ENCODE measurements around the gene COL6A3. TPM values are rescaled to one million over a fixed set of nuclear protein-coding genes. Genes with fewer than 3 reads are reported as not detected.

The COL6A3 gene
- total RNA-seq, 1 donor = 0.52 TPM

- Histone ChIP-seq H3K9me3 (ENCODE audit: low read depth, low read length) (no peaks in the 10 kb centered on the region), H3K4me3 (ENCODE audit: low read length) (no peak overlapping the region), H3K4me1 (ENCODE audit: insufficient read depth, low read length) (peaks cover 54% of the 10 kb centered on the region), H3K27me3 (ENCODE audit: insufficient read depth, low read length) (no peaks in the 10 kb centered on the region)
Observed at GRCh38 chr2:237431372-237431771, 17.4 kb upstream of the COL6A3 start.

GRCh38 chr2:237430861-237431260 is 16.9 kb upstream of the COL6A3 start:
- Histone ChIP-seq H3K4me3 (ENCODE audit: low read length) (no peak overlapping the region), H3K27me3 (ENCODE audit: insufficient read depth, low read length) (no peaks in the 10 kb centered on the region), H3K9me3 (ENCODE audit: low read depth, low read length) (no peaks in the 10 kb centered on the region), H3K4me1 (ENCODE audit: insufficient read depth, low read length) (peaks cover 54% of the 10 kb centered on the region)

- H3K9me3 ChIP-seq (ENCODE audit: low read depth, low read length) = no peaks in the 10 kb centered on the region
- no peak overlapping the region for H3K4me3 ChIP-seq (ENCODE audit: low read length)
- no peaks in the 10 kb centered on the region for H3K27me3 ChIP-seq (ENCODE audit: insufficient read depth, low read length)
- peaks cover 43% of the 10 kb centered on the region for H3K4me1 ChIP-seq (ENCODE audit: insufficient read depth, low read length)
Observed at GRCh38 chr2:237429753-237430152, 15.8 kb upstream of the COL6A3 start.

GRCh38 chr2:237427769-237428506 is 14.0 kb upstream of the COL6A3 start:
- peaks cover 25% of the 10 kb centered on the region for H3K4me1 ChIP-seq (ENCODE audit: insufficient read depth, low read length)

GRCh38 chr2:237426517-237426916 is 12.6 kb upstream of the COL6A3 start:
- Histone ChIP-seq H3K4me1 (ENCODE audit: insufficient read depth, low read length) (peaks cover 19% of the 10 kb centered on the region), H3K4me3 (ENCODE audit: low read length) (no peak overlapping the region), H3K27me3 (ENCODE audit: insufficient read depth, low read length) (no peaks in the 10 kb centered on the region), H3K9me3 (ENCODE audit: low read depth, low read length) (no peaks in the 10 kb centered on the region)

More at GRCh38 chr2:237427769-237428506, 14.0 kb upstream of the COL6A3 start:
- Histone ChIP-seq H3K4me3 (ENCODE audit: low read length) (no peak overlapping the region), H3K9me3 (ENCODE audit: low read depth, low read length) (no peaks in the 10 kb centered on the region), H3K27me3 (ENCODE audit: insufficient read depth, low read length) (no peaks in the 10 kb centered on the region)

GRCh38 chr2:237425320-237425719 is 11.4 kb upstream of the COL6A3 start:
- H3K9me3 ChIP-seq (ENCODE audit: low read depth, low read length) = no peaks in the 10 kb centered on the region
- peaks cover 21% of the 10 kb centered on the region for H3K4me1 ChIP-seq (ENCODE audit: insufficient read depth, low read length)
- H3K4me3 ChIP-seq (ENCODE audit: low read length) = no peak overlapping the region
- H3K27me3 ChIP-seq (ENCODE audit: insufficient read depth, low read length) = no peaks in the 10 kb centered on the region

- peaks cover 21% of the 10 kb centered on the region for H3K4me1 ChIP-seq (ENCODE audit: insufficient read depth, low read length)
- no peak overlapping the region for H3K4me3 ChIP-seq (ENCODE audit: low read length)
- H3K9me3 ChIP-seq (ENCODE audit: low read depth, low read length) = no peaks in the 10 kb centered on the region
- no peaks in the 10 kb centered on the region for H3K27me3 ChIP-seq (ENCODE audit: insufficient read depth, low read length)
Observed at GRCh38 chr2:237424544-237424943, 10.6 kb upstream of the COL6A3 start.

- Histone ChIP-seq H3K4me1 (ENCODE audit: insufficient read depth, low read length) (peaks cover 18% of the 10 kb centered on the region), H3K9me3 (ENCODE audit: low read depth, low read length) (no peaks in the 10 kb centered on the region), H3K27me3 (ENCODE audit: insufficient read depth, low read length) (no peaks in the 10 kb centered on the region), H3K4me3 (ENCODE audit: low read length) (no peak overlapping the region)
Observed at GRCh38 chr2:237423891-237424290, 9.9 kb upstream of the COL6A3 start.

- Histone ChIP-seq H3K9me3 (ENCODE audit: low read depth, low read length) (no peaks in the 10 kb centered on the region), H3K4me3 (ENCODE audit: low read length) (no peak overlapping the region), H3K4me1 (ENCODE audit: insufficient read depth, low read length) (peaks cover 6% of the 10 kb centered on the region), H3K27me3 (ENCODE audit: insufficient read depth, low read length) (no peaks in the 10 kb centered on the region)
Observed at GRCh38 chr2:237422309-237422708, 8.3 kb upstream of the COL6A3 start.

- Histone ChIP-seq H3K27me3 (ENCODE audit: insufficient read depth, low read length) (no peaks in the 10 kb centered on the region), H3K9me3 (ENCODE audit: low read depth, low read length) (no peaks in the 10 kb centered on the region), H3K4me3 (ENCODE audit: low read length) (no peak overlapping the region), H3K4me1 (ENCODE audit: insufficient read depth, low read length) (peaks cover 6% of the 10 kb centered on the region)
Observed at GRCh38 chr2:237421542-237422116, 7.7 kb upstream of the COL6A3 start.

- Histone ChIP-seq H3K4me1 (ENCODE audit: insufficient read depth, low read length) (peaks cover 6% of the 10 kb centered on the region), H3K27me3 (ENCODE audit: insufficient read depth, low read length) (no peaks in the 10 kb centered on the region), H3K4me3 (ENCODE audit: low read length) (no peak overlapping the region), H3K9me3 (ENCODE audit: low read depth, low read length) (no peaks in the 10 kb centered on the region)
Observed at GRCh38 chr2:237418300-237418699, 4.3 kb upstream of the COL6A3 start.

GRCh38 chr2:237412988-237413776 is 782 bp downstream of the COL6A3 start:
- Histone ChIP-seq H3K27me3 (ENCODE audit: insufficient read depth, low read length) (no peaks in the 10 kb centered on the region), H3K9me3 (ENCODE audit: low read depth, low read length) (no peaks in the 10 kb centered on the region), H3K4me1 (ENCODE audit: insufficient read depth, low read length) (no peaks in the 10 kb centered on the region), H3K4me3 (ENCODE audit: low read length) (no peak overlapping the region)

- Histone ChIP-seq H3K4me3 (ENCODE audit: low read length) (no peak overlapping the region), H3K9me3 (ENCODE audit: low read depth, low read length) (no peaks in the 10 kb centered on the region), H3K27me3 (ENCODE audit: insufficient read depth, low read length) (no peaks in the 10 kb centered on the region), H3K4me1 (ENCODE audit: insufficient read depth, low read length) (no peaks in the 10 kb centered on the region)
Observed at GRCh38 chr2:237412646-237412987, 1.3 kb downstream of the COL6A3 start.

- H3K27me3 ChIP-seq (ENCODE audit: insufficient read depth, low read length) = no peaks in the 10 kb centered on the region
- H3K4me3 ChIP-seq (ENCODE audit: low read length) = no peak overlapping the region
- no peaks in the 10 kb centered on the region for H3K9me3 ChIP-seq (ENCODE audit: low read depth, low read length)
- H3K4me1 ChIP-seq (ENCODE audit: insufficient read depth, low read length) = no peaks in the 10 kb centered on the region
Observed at GRCh38 chr2:237411683-237412423, 2.1 kb downstream of the COL6A3 start.

GRCh38 chr2:237411092-237411601 is 2.8 kb downstream of the COL6A3 start:
- Histone ChIP-seq H3K4me1 (ENCODE audit: insufficient read depth, low read length) (no peaks in the 10 kb centered on the region), H3K4me3 (ENCODE audit: low read length) (no peak overlapping the region), H3K9me3 (ENCODE audit: low read depth, low read length) (no peaks in the 10 kb centered on the region), H3K27me3 (ENCODE audit: insufficient read depth, low read length) (no peaks in the 10 kb centered on the region)

Data from mononuclear cell (primary cell).